Suprapubic skin (tissue), 3 donors: ENCODE data around the gene SEMA3G.

ENCODE experiments used
- POLR2A ChIP-seq, 2 donors: fragments of 450-650 bp; IDR thresholded peaks; one replicate each; pipeline ENCODE4 v1.6.1; 2017; ENCODE audit warnings: antibody characterized with exemption in 2 of 2, mild to moderate bottlenecking in 2 of 2, moderate library complexity in 2 of 2
- TF ChIP-seq, protein P1 (sequence below), 2 donors: fragments of 200-600 bp in 1 of 2; fragments of 450-650 bp in 1 of 2; sonication (generic) in 1 of 2; IDR thresholded peaks; one replicate each; pipeline ENCODE4 v1.5.1; 2016 to 2019; ENCODE audit warnings: antibody characterized with exemption in 2 of 2, mild to moderate bottlenecking in 1 of 2, moderate library complexity in 1 of 2

DNA sequence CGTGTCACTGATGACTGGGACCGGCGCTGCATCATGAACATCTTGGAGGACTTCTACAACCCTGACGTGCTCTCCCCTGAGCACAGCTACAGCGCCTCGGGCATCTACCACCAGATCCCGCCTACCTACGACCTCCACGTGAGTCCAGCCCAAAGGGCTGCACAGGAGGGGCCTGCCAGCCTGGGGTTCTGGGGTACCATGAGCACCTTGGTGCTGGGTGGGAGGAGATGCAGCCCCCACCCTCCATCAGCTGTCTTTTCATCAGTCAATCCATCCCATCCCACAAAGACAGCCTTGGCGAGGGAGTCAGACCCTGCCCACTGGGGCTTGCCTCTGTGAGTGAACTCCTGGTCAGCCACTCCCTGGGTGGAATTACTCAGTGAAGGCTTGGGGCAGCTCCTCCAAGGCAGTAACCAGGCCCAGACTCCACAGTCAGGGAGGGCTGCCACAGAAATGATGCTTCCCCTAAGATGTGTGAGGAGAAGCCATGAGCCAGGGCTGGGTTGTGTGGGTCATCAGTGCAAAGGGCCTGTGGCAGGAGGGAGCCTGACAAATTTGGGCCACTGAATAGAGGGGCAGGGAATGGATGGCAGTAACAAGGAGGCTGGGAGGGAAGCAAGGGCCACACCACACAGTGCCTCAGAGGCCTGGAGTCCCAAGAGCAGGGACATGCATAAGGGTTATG lies 47.9 kb downstream of the SEMA3G start:
- TF ChIP-seq, protein P1, sequence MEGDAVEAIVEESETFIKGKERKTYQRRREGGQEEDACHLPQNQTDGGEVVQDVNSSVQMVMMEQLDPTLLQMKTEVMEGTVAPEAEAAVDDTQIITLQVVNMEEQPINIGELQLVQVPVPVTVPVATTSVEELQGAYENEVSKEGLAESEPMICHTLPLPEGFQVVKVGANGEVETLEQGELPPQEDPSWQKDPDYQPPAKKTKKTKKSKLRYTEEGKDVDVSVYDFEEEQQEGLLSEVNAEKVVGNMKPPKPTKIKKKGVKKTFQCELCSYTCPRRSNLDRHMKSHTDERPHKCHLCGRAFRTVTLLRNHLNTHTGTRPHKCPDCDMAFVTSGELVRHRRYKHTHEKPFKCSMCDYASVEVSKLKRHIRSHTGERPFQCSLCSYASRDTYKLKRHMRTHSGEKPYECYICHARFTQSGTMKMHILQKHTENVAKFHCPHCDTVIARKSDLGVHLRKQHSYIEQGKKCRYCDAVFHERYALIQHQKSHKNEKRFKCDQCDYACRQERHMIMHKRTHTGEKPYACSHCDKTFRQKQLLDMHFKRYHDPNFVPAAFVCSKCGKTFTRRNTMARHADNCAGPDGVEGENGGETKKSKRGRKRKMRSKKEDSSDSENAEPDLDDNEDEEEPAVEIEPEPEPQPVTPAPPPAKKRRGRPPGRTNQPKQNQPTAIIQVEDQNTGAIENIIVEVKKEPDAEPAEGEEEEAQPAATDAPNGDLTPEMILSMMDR (IDR thresholded peaks at IDR 0.05): no peak
- no peak for TF ChIP-seq POLR2A (IDR thresholded peaks at IDR 0.05)
